GM12865 (cell line): ENCODE data around the gene PLEKHG3.

ENCODE experiments used
- DNase-seq: peaks from one replicate; pipeline ENCODE4 v3.0.0; 2010; ENCODE audit warnings: low read depth
- H3K4me3 ChIP-seq: 2 replicates; pipeline ENCODE4 v1.5.1; 2011; ENCODE audit warnings: mild to moderate bottlenecking, low read depth, low read length, control low read depth
- TF ChIP-seq, protein P1 (sequence below): IDR thresholded peaks from 2 replicates; pipeline ENCODE4 v1.5.1; 2011; ENCODE audit warnings: low read length, control low read depth, low read depth, inconsistent platforms; ENCODE audit not compliant: insufficient read depth; ENCODE audit errors: missing control alignments

PLEKHG3 gene

DNA sequence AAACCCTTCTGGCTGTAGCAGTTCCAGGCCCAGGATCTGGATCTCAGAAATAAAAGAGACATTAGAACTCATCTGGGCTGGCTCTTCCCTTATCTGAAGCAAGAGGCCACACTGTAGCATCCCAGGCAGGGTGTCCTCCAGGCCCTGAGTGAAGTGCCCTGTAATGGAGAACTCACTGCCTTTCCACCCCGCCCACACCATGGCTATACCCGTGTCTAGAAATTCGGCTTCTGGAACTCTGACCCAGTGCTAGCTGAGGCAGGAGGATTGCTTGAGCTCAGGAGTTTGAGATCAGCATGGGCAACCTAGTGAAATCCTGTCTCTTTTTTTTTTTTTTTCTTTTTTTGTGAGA, 23.5 kb upstream of the PLEKHG3 start:
- TF ChIP-seq, protein P1, sequence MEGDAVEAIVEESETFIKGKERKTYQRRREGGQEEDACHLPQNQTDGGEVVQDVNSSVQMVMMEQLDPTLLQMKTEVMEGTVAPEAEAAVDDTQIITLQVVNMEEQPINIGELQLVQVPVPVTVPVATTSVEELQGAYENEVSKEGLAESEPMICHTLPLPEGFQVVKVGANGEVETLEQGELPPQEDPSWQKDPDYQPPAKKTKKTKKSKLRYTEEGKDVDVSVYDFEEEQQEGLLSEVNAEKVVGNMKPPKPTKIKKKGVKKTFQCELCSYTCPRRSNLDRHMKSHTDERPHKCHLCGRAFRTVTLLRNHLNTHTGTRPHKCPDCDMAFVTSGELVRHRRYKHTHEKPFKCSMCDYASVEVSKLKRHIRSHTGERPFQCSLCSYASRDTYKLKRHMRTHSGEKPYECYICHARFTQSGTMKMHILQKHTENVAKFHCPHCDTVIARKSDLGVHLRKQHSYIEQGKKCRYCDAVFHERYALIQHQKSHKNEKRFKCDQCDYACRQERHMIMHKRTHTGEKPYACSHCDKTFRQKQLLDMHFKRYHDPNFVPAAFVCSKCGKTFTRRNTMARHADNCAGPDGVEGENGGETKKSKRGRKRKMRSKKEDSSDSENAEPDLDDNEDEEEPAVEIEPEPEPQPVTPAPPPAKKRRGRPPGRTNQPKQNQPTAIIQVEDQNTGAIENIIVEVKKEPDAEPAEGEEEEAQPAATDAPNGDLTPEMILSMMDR = no peak
- no peak overlapping the region for H3K4me3 ChIP-seq
- no peak for DNase-seq

DNA sequence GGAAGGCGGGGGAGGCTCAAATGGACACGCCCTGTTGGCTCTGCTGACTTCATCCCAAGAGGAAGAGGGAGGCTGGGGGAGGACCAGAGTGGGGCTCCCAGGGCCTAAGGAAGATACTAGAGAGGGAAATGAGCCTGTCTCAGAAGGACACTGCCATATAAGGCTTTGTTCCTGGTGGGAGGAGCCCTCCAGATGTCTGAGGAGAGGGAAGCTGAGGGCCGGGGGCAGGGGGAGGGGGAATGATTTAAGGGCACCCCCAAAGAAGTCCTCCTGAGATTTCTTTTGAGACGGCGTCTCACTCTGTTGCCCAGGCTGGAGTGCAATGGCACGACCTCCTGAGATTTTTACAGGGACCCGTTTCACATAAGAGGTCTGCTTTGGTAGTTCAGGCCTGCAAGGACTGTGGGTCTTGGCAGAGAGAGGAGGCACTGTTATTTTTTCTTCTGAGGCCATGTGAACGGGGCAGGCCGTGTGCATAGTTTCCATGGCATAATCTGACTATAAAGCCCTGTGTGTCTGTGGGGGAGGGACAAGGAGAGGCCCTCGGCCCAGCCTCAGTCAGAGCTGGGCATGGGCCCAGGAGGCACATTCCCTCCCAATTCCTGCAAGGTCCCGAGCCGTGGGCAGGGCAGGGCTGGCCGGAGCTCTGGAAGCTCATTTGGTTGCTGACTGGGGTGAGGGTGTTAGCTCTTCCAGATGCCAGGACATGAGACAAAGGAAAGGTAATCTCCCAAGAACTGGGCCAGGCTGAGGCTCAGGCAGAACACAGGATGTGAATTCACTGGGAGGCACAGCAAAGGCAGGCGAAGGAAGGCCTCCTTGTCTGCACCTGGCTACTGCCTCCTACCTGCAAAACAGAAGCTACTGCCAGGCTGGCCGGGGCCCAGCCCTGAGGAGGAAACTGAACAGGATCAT, 22.2 kb upstream of the PLEKHG3 start:
- DNase-seq = no peak
- no peak overlapping the region for H3K4me3 ChIP-seq
- TF ChIP-seq, protein P1 = no peak

DNA sequence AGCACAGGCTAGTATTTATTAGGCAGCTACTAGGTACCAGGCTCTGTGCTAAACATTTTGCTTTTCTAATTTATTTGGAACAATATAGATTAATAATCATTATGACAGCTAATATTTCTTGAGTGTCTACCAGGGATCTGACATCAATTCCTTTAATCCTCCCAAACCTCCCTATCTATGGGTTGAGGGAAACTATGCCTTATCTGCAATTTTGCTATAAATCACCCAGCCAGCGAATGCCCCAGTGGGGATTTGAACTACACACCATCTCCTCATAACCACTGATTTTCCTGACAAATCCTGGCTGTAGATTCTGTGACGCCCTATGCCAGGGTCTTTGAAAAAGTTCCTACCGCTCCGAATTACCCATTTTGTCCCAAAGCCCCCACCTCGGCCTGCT, 21.4 kb upstream of the PLEKHG3 start:
- TF ChIP-seq, protein P1 = no peak
- no peak for DNase-seq
- H3K4me3 ChIP-seq = no peak overlapping the region

DNA sequence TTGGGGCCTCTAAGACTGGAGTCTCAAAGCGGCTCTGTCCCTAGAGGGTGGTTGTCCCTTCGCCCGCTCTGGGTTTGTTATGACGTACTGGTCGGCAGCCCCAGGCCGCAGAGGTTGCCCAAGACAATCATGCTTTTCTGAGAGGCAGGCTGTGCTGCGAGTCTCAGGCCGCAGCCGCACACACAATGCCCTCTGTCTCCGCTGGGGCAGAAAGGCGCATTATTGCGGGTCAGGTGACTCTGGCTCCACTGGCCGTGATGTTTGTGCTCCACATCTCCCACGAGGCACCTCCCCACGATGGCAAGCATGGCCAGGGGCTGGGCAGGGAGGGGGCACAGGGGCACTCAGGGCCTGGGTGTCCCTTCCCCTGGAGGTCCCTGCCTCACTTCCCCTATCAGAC, 21.0 kb upstream of the PLEKHG3 start:
- DNase-seq = no peak
- TF ChIP-seq, protein P1 = no peak
- H3K4me3 ChIP-seq = no peak overlapping the region

DNA sequence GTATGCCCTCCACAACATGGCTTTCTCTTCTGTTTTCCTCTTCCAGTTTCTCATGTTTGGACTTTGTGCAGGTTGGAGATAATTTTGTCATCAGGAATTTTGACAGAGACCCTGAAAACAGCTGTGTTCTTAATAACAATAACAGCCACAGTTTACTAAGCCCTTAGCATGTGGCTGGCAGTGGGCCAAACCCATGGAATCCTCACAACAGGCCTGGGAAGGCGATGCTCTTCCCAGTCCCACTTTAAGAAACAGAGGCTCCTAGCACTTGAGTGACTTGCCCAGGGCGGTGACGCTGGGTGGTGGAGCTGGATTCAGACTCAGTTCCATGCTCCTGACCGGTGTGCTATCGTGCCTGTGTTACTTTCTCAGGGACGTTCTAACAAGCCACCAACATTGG, 20.1 kb upstream of the PLEKHG3 start:
- no peak overlapping the region for H3K4me3 ChIP-seq
- no peak for DNase-seq
- TF ChIP-seq, protein P1 = no peak

DNA sequence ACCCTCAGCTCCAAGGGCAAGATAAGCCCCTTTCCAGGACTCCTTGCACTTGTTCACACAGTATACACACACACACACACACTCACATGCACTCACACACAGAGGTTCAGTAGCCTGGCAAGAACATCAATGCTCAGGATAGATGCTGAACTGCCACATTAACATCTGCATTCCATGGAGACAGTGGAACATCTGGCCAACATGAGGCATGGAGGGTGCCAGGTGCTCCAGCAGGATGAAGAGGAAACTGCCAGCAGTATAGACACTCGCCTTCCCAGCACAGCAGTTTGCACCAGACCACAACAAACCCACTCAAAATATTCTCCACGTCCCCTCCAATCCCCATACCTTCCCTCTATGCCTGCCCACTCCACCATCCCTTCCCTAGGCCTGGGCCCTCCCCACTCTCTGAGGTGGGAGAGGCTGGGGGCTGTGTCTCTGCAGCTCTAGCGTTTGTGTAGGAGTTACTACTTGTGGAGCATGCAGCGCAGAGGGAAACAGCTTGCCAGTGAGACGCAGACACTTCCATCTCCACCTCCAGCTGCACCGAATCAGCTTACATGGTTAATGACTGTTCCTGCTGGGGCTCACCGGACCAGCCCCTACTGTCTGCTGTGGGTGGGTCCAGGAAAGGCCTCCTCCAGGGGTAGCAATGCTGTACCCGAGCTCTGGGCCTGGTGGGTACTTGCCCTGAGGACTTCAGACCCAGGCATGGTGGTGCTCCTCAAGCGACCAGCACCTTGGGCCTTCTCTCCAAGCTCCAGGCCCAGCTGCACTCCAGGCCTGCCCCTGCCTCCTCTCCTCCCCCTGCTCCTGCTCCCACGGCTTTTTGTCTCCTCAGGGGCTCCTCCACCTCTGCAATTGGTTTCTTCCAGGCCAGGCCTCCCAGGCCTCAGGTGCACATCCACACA, 18.6 kb upstream of the PLEKHG3 start:
- DNase-seq = no peak
- TF ChIP-seq, protein P1 = no peak

DNA sequence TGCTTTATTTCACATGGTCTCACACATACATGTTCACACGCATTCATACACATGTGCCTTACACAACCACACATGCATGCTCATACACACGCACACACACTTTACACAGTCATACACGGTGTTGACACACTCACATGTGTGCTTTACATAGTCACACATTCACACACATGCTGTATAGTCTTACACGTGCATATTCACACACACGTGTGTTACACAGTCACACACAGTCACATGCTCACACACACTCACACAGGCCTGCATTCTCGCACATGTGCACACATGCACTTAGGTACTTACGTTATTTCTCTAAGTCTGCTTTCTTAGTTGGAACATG, 18.0 kb upstream of the PLEKHG3 start:
- H3K4me3 ChIP-seq = no peak overlapping the region
- TF ChIP-seq, protein P1 = no peak
- DNase-seq = no peak

More for the DNA sequence above, 18.6 kb upstream of the PLEKHG3 start:
- H3K4me3 ChIP-seq = no peak overlapping the region
